ENCODE data around the gene BARX2.

DNA sequence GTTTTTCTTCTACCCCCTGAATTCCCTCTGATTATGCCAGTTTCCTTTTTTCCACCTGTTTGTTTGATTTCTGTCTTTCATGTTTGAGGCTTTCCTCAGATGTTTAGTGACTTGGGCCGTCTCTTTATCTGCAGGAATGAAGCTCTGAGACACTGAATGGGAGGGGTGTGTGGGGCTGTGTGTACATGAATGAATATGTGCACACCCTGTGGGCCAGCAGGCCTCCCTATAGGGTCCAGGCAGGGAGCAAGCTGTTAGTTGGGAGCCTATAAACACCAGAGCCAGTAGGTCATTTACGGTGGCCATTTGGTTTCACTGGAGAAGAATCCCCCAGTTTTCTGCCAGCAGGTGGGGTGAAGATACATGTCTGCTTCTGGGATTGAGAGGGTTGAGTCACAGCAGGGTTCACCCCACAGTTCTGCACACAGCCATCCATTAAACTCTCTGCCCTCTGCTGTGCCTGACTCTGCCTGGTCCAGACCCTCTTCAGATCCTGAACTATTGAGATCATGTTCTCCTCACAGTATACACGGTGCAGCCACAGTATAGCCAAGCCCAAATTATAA, 34.8 kb downstream of the BARX2 start:
- TF ChIP-seq, protein P1, sequence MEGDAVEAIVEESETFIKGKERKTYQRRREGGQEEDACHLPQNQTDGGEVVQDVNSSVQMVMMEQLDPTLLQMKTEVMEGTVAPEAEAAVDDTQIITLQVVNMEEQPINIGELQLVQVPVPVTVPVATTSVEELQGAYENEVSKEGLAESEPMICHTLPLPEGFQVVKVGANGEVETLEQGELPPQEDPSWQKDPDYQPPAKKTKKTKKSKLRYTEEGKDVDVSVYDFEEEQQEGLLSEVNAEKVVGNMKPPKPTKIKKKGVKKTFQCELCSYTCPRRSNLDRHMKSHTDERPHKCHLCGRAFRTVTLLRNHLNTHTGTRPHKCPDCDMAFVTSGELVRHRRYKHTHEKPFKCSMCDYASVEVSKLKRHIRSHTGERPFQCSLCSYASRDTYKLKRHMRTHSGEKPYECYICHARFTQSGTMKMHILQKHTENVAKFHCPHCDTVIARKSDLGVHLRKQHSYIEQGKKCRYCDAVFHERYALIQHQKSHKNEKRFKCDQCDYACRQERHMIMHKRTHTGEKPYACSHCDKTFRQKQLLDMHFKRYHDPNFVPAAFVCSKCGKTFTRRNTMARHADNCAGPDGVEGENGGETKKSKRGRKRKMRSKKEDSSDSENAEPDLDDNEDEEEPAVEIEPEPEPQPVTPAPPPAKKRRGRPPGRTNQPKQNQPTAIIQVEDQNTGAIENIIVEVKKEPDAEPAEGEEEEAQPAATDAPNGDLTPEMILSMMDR (IDR thresholded peaks at IDR 0.05; ENCODE audit: low read length), result no peak
- TF ChIP-seq EZH2 (IDR thresholded peaks at IDR 0.05; ENCODE audit: borderline replicate concordance, low read length), result no peak
